Panc1 (cell line): ENCODE results near the gene AKAP10. TPM values are rescaled to one million over a fixed set of nuclear protein-coding genes. Genes with fewer than 3 reads are reported as not detected.

Source experiments
- ATAC-seq: fragments of 200-7000 bp; cut with Tn5 transposase; 2 replicates; pipeline ENCODE4 v1.9.1; 2020; ENCODE audit warnings: mild to moderate bottlenecking, moderate library complexity
- BruUV-seq: library from RNA; stranded (reverse); fragments of 400-500 nt; replicated peaks from 2 replicates; lab custom pipeline; 2021; lab: Mats Ljungman, UMichigan
- CTCF ChIA-PET: fragments of 300-600 bp; sonication (Branson Sonifier 250); formaldehyde crosslinking; loops from one replicate; lab custom pipeline; 2022; ENCODE audit warnings: antibody characterized with exemption; lab: Charles Lee
- POLR2A ChIA-PET: fragments of 300-600 bp; sonication (Branson Sonifier 250); formaldehyde crosslinking; loops from one replicate; lab custom pipeline; 2022; ENCODE audit warnings: antibody characterized with exemption; lab: Charles Lee
- DNase-seq: peaks from one replicate; pipeline ENCODE4 v3.0.0-alpha.2; 2010; ENCODE audit warnings: low read depth, low spot score
- H3K27ac ChIP-seq: 2 replicates; pipeline ENCODE4 v1.5.1; 2011; ENCODE audit warnings: mild to moderate bottlenecking, low read length, inconsistent platforms
- H3K27me3 ChIP-seq: fragments of 200-500 bp; sonication (Bioruptor generic); 2 replicates; pipeline ENCODE4 v1.6.0; 2014; ENCODE audit warnings: low read length, inconsistent platforms; ENCODE audit not compliant: control insufficient read depth, insufficient read depth
- H3K36me3 ChIP-seq: fragments of 200-500 bp; sonication (Bioruptor generic); 2 replicates; pipeline ENCODE4 v1.5.1; 2014; ENCODE audit warnings: inconsistent platforms, mild to moderate bottlenecking, low read length, moderate library complexity; ENCODE audit not compliant: control insufficient read depth, insufficient read depth
- H3K4me1 ChIP-seq: 2 replicates; pipeline ENCODE4 v1.5.1; 2011; ENCODE audit warnings: inconsistent platforms, mild to moderate bottlenecking, low read length, moderate library complexity; ENCODE audit not compliant: control insufficient read depth, insufficient read depth
- H3K4me3 ChIP-seq, 2 experiments: 2 replicates each; pipeline ENCODE4 v1.5.1; 2011 to 2012; ENCODE audit warnings: low read depth in 2 of 2, low read length in 2 of 2, mild to moderate bottlenecking in 2 of 2, inconsistent platforms in 1 of 2, moderate library complexity in 1 of 2
- H3K9me3 ChIP-seq: fragments of 200-500 bp; sonication (Bioruptor generic); 2 replicates; pipeline ENCODE4 v1.5.1; 2014; ENCODE audit warnings: low read depth, mild to moderate bottlenecking, inconsistent platforms, low read length, moderate library complexity; ENCODE audit not compliant: control insufficient read depth, insufficient read depth
- POLR2AphosphoS5 ChIP-seq: IDR thresholded peaks from 2 replicates; pipeline ENCODE4 v1.6.1; 2012; ENCODE audit warnings: mild to moderate bottlenecking, low read depth, low read length, moderate library complexity
- SIN3A ChIP-seq: IDR thresholded peaks from 2 replicates; pipeline ENCODE4 v1.6.1; 2012; ENCODE audit warnings: low read depth, mild to moderate bottlenecking, low read length, moderate library complexity, borderline replicate concordance; ENCODE audit not compliant: insufficient read depth
- TCF7L2 ChIP-seq: IDR thresholded peaks from 2 replicates; pipeline ENCODE4 v1.6.1; 2011; ENCODE audit warnings: mild to moderate bottlenecking, low read depth, low read length, inconsistent platforms
- in situ Hi-C: cut with HindIII; loops from 2 replicates; pipeline ENCODE4 v1.10.0; 2016; ENCODE audit warnings: low sequenced_read_pairs, low pct_unique_long_range_greater_than_20kb
- intact Hi-C: fragments of 100-400 bp; cut with micrococcal nuclease; formaldehyde crosslinking; loops from one replicate; pipeline ENCODE4 v1.10.0; 2022; ENCODE audit not compliant: unreplicated experiment
- total RNA-seq: library from RNA; stranded (reverse); gene quantifications from one replicate; pipeline ENCODE4 v1.2.1, GENCODE V29; 2021; ENCODE audit not compliant: unreplicated experiment
- TF ChIP-seq, protein P1 (sequence below): fragments of 450-650 bp; IDR thresholded peaks from 2 replicates; pipeline ENCODE4 v1.5.1; 2017; ENCODE audit warnings: mild to moderate bottlenecking
- TF ChIP-seq, protein P2 (sequence below), 2 experiments: IDR thresholded peaks; 2 replicates each; pipeline ENCODE4 v1.6.1; 2011 to 2012; ENCODE audit warnings: low read depth in 2 of 2, control low read depth in 1 of 2, low read length in 1 of 2, mild to moderate bottlenecking in 1 of 2, moderate library complexity in 1 of 2; ENCODE audit not compliant: insufficient read depth in 1 of 2

Gene AKAP10
- total RNA-seq, 1 experiment from 2014 or later, result 24.6 TPM

DNA sequence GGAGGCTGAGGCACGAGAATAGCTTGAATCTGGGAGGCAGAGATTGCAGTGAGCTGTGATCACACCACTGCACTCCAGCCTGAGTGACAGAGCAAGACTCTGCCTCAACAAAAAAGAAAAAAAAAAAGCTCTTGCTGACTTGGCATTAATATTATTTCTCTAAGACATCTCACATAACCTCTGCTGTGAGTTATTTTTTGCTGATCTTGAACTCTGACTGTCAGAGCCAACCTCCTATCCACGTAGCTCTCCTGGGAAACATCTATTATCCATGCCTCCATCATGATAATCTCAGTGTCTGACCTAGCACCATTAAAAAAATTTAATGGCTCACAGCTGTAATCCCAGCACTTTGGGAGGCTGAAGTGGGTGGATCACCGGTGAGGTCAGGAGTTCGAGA is 97.2 kb downstream of the AKAP10 start:
- Histone ChIP-seq H3K4me1 (no peaks in the 10 kb centered on the region), H3K27ac (no peak overlapping the region), H3K9me3 (no peaks in the 10 kb centered on the region), H3K4me3 (no peak overlapping the region), H3K27me3 (no peaks in the 10 kb centered on the region), H3K36me3 (no peaks in the 10 kb centered on the region)
- POLR2A ChIA-PET, result interaction anchor here (0.6 kb wide), 2 partner anchors 242 to 334 kb away, joined by 3 read pairs; no protein-coding TSS in a partner anchor
- CTCF ChIA-PET, result no interaction called here
- in situ Hi-C loops, result no loop called here
- no peak for ATAC-seq
- intact Hi-C loops, result no loop called here
- no peak for TF ChIP-seq SIN3A
- no TSS peak for BruUV-seq
- no peak for DNase-seq

DNA sequence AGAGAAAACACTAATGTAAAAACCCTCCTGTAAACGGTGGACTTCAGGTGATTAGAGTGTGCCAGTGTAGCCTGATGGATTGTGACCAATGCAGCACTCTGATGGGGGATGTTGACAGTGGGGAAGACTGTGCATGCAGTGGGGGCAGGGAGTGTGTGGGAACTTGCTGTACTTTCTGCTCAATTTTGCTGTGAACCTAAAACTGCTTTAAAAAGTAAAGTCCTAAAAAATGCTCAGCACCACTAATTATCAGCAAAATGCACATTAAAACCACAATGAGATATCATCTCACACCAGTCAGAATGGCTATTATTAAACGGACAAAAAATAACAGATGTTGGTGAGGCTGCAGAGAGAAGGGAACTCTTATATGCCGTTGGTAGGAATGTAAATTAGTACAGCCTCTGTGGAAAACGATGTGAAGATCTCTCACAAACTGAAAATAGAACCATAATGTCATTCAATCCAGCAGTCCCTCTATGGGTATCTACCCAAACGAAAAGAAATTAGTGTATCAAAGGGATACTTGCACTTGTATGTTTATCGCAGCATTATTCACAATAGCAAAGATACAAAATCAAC is 100.2 kb downstream of the AKAP10 start:
- no peak for TF ChIP-seq TCF7L2
- TF ChIP-seq, protein P1, sequence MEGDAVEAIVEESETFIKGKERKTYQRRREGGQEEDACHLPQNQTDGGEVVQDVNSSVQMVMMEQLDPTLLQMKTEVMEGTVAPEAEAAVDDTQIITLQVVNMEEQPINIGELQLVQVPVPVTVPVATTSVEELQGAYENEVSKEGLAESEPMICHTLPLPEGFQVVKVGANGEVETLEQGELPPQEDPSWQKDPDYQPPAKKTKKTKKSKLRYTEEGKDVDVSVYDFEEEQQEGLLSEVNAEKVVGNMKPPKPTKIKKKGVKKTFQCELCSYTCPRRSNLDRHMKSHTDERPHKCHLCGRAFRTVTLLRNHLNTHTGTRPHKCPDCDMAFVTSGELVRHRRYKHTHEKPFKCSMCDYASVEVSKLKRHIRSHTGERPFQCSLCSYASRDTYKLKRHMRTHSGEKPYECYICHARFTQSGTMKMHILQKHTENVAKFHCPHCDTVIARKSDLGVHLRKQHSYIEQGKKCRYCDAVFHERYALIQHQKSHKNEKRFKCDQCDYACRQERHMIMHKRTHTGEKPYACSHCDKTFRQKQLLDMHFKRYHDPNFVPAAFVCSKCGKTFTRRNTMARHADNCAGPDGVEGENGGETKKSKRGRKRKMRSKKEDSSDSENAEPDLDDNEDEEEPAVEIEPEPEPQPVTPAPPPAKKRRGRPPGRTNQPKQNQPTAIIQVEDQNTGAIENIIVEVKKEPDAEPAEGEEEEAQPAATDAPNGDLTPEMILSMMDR, result no peak
- TF ChIP-seq POLR2AphosphoS5, result no peak
- no peak for TF ChIP-seq SIN3A
- TF ChIP-seq, protein P2, sequence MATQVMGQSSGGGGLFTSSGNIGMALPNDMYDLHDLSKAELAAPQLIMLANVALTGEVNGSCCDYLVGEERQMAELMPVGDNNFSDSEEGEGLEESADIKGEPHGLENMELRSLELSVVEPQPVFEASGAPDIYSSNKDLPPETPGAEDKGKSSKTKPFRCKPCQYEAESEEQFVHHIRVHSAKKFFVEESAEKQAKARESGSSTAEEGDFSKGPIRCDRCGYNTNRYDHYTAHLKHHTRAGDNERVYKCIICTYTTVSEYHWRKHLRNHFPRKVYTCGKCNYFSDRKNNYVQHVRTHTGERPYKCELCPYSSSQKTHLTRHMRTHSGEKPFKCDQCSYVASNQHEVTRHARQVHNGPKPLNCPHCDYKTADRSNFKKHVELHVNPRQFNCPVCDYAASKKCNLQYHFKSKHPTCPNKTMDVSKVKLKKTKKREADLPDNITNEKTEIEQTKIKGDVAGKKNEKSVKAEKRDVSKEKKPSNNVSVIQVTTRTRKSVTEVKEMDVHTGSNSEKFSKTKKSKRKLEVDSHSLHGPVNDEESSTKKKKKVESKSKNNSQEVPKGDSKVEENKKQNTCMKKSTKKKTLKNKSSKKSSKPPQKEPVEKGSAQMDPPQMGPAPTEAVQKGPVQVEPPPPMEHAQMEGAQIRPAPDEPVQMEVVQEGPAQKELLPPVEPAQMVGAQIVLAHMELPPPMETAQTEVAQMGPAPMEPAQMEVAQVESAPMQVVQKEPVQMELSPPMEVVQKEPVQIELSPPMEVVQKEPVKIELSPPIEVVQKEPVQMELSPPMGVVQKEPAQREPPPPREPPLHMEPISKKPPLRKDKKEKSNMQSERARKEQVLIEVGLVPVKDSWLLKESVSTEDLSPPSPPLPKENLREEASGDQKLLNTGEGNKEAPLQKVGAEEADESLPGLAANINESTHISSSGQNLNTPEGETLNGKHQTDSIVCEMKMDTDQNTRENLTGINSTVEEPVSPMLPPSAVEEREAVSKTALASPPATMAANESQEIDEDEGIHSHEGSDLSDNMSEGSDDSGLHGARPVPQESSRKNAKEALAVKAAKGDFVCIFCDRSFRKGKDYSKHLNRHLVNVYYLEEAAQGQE (IDR thresholded peaks at IDR 0.05; ENCODE audit: insufficient read depth in 1 of 2, low read depth in 2 of 2, low read length in 1 of 2), result no peak
- no peak for ATAC-seq
- Histone ChIP-seq H3K4me3 (no peak overlapping the region), H3K36me3 (no peaks in the 10 kb centered on the region), H3K27ac (no peak overlapping the region), H3K9me3 (no peaks in the 10 kb centered on the region), H3K4me1 (no peaks in the 10 kb centered on the region), H3K27me3 (no peaks in the 10 kb centered on the region)
- in situ Hi-C loops (no loop called here), intact Hi-C loops (no loop called here)
- ChIA-PET CTCF (no interaction called here), POLR2A (no interaction called here)
- BruUV-seq, result no TSS peak
- DNase-seq, result no peak

DNA sequence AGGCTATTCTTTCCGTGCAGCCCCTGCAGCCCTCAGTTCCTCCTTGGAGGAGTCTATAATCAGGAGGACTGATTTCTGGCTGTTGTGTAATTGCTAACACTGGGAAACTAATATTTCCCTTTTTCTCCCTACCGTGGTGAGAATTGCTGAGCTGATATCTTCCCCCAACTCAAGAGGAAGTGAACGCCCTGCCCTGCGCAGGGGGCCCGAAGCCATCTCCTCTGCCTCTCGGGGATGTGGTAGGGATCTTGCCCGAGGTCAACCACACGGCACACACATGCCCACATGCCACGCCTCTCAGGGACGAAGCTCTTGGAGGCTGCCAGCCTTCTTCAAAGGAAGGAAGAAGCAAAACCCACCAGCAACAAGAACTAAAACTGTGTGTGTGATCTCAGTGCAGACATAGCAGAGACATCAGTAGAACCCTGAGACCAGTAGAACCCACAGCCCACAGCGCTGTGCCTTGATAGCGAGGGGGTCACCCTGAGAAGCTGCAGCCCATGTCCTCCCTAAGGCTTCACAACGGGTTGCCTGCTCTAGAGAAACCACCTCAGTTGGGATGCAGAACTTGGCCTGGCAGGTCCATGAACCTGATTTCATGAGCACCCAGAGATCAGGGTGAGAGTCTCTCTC is 101.0 kb downstream of the AKAP10 start:
- intact Hi-C loops, result no loop called here
- Histone ChIP-seq H3K4me3 (no peak overlapping the region), H3K36me3 (no peaks in the 10 kb centered on the region), H3K27ac (no peak overlapping the region), H3K4me1 (no peaks in the 10 kb centered on the region), H3K27me3 (no peaks in the 10 kb centered on the region), H3K9me3 (no peaks in the 10 kb centered on the region)
- ATAC-seq (no peak), DNase-seq (no peak)
- ChIA-PET POLR2A (no interaction called here), CTCF (no interaction called here)
- in situ Hi-C loops, result no loop called here
- TF ChIP-seq, protein P2 (IDR thresholded peaks at IDR 0.05; ENCODE audit: insufficient read depth in 1 of 2, low read depth in 2 of 2, low read length in 1 of 2), result no peak
- TF ChIP-seq, protein P1, result no peak
- TF ChIP-seq POLR2AphosphoS5 (no peak), SIN3A (no peak), TCF7L2 (no peak)
- no TSS peak for BruUV-seq
